Spinal cord (tissue), 10 donors: ENCODE measurements around the gene CWF19L1. TPM values are rescaled to one million over a fixed set of nuclear protein-coding genes. Genes with fewer than 3 reads are reported as not detected.
A peak's percentile ranks its signal among the peaks of the same experiment; 100 is the strongest.
"Not testable (repeated sequence)": the region's sequence is repeated elsewhere in the genome, so short reads cannot be mapped to it uniquely, and the experiment has no call there.

Experiments used
- DNase-seq, 6 donors: peaks; one replicate each; pipeline versions ENCODE4 v3.0.0 to v3.0.0-alpha.2; 2013 to 2015; ENCODE audit warnings: low spot score in 6 of 6, low read depth in 4 of 6
- H3K27ac ChIP-seq: one replicate; pipeline ENCODE4 v1.5.1; 2013; ENCODE audit warnings: low read depth, low read length, control low read depth
- H3K27me3 ChIP-seq: one replicate; pipeline ENCODE4 v1.6.1; 2013; ENCODE audit warnings: low read length; ENCODE audit not compliant: control insufficient read depth, insufficient read depth
- H3K36me3 ChIP-seq: one replicate; pipeline ENCODE4 v1.6.1; 2013; ENCODE audit warnings: low read length; ENCODE audit not compliant: control insufficient read depth, insufficient read depth
- H3K4me1 ChIP-seq: one replicate; pipeline ENCODE4 v1.6.1; 2013; ENCODE audit warnings: low read length; ENCODE audit not compliant: control insufficient read depth, insufficient read depth
- H3K4me3 ChIP-seq: one replicate; pipeline ENCODE4 v1.5.1; 2013; ENCODE audit warnings: low read depth, low read length, control low read depth
- H3K9me3 ChIP-seq: one replicate; pipeline ENCODE4 v1.6.1; 2013; ENCODE audit warnings: low read length; ENCODE audit not compliant: control insufficient read depth, insufficient read depth
- WGBS: methylation state at CpG from one replicate; pipeline ENCODE4 v1.1.5; 2013; ENCODE audit warnings: missing lambda C conversion rate; ENCODE audit not compliant: insufficient coverage; 5-methylcytosine and 5-hydroxymethylcytosine counted together
- polyA plus RNA-seq, 2 donors: library from polyadenylated mRNA; unstranded; fragments of 120-200 nt; gene quantifications; one replicate each; pipeline ENCODE4 v1.2.1, GENCODE V29; 2013; ENCODE audit not compliant: insufficient read length in 2 of 2
- total RNA-seq, 2 donors: library from RNA; depleted of rRNA in 1 of 2; stranded (reverse); fragments of 120-200 nt in 1 of 2; fragments of >200 nt in 1 of 2; gene quantifications; one replicate each; pipeline versions ENCODE4 v1.2.3 to v1.2.4, GENCODE V29; 2013 to 2014
- donor health status: healthy.

The CWF19L1 gene
- total and polyA plus RNA-seq, 4 donors = 21.5 to 32.1 (median 27.8) TPM

DNA sequence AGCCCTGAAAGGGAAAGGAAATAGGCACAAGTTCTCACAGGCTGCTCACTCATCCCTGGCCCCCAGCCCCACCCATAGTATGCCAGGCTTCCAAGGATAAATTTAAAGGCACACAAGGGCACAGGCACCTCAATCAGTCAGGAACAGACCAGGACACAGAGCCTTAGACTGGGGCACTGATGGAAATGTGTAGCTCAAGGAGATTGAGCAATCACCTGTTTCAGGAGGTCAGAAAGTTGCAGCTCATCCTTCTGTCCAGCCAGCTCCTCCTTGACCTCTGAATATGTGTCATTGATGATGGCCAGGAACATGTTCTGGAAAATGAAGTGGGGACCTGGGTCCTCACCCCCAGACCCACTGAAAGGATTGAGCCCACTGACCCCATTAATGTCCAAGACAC, 25.6 kb upstream of the CWF19L1 start:
- no peaks in the 10 kb centered on the region for H3K9me3 ChIP-seq
- no peak for DNase-seq
- H3K27me3 ChIP-seq = peaks cover 9% of the 10 kb centered on the region
- no peaks in the 10 kb centered on the region for H3K36me3 ChIP-seq
- H3K27ac ChIP-seq = no peak overlapping the region
- peaks cover 3% of the 10 kb centered on the region for H3K4me1 ChIP-seq
- no peak overlapping the region for H3K4me3 ChIP-seq

DNA sequence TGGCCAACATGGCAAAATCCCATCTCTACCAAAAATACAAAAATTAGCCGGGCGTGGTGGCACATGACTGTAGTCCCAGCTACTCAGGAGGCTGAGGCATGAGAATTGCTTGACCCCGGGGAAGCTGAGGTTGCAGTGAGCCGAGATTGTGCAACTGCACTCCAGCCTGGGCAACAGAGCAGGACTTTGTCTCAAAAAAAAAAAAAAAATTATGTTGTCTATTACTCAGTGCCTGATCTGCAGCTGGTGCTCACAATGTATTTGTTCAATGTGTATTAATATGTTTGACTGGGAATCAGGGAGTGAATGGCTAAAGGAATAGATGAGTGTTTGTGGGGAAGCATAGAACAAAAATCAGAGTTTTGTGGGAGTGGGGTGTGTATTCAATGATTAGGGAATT, 24.9 kb upstream of the CWF19L1 start:
- not testable (repeated sequence) for H3K27ac ChIP-seq, H3K36me3 ChIP-seq, H3K9me3 ChIP-seq, H3K4me3 ChIP-seq, H3K4me1 ChIP-seq, H3K27me3 ChIP-seq, DNase-seq
- WGBS = 69% methylated on average over 4 of the region's 4 CpGs

DNA sequence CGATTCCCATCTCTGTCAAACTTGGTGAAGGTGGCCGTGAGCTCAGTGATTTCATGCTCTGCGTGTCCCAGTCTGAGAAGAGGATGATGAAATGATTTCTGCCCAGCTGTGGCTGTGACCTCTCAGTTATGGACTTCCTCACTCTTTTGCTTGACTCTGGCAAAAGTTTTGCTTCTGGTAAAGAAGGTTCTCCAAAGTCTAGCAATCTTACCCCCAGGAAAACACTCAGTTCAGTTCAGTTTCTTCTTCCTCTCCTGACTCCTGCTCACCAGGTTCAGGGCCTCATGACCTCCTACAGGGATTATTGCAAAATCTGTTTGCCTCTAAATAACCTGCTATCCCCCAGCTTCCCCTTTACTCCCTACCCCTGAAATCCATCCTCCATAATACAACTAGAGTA, 23.9 kb upstream of the CWF19L1 start:
- no peaks in the 10 kb centered on the region for H3K9me3 ChIP-seq
- H3K4me3 ChIP-seq = no peak overlapping the region
- DNase-seq = no peak
- H3K36me3 ChIP-seq = no peaks in the 10 kb centered on the region
- H3K27me3 ChIP-seq = no peaks in the 10 kb centered on the region
- peaks cover 8% of the 10 kb centered on the region for H3K4me1 ChIP-seq
- no CpG with 5 or more reads among the region's 3 CpGs for WGBS
- no peak overlapping the region for H3K27ac ChIP-seq

DNA sequence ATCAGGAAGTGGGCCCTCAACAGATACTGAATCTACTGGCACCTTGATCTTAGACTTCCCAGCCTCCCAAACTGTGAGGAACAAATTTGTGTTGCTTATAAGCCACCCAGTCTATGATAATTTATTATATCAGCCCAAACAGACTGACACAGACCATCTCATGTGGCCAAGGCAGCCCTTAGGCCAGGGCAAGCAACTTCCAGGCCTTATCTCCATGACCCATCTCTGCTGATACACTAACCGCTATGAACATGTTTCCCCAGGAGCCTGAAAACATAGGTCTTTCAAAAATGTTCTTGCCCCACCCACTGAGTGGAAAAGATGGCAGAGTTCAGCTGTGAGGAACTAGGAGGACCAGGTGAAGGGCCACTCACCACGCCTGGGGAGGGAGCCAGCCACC, 22.2 kb upstream of the CWF19L1 start:
- DNase-seq = no peak
- Histone ChIP-seq H3K27ac (no peak overlapping the region), H3K4me1 (peaks cover 19% of the 10 kb centered on the region), H3K4me3 (no peak overlapping the region), H3K36me3 (no peaks in the 10 kb centered on the region), H3K9me3 (no peaks in the 10 kb centered on the region), H3K27me3 (no peaks in the 10 kb centered on the region)
- WGBS = 100% methylated on average over 1 of the region's 2 CpGs

DNA sequence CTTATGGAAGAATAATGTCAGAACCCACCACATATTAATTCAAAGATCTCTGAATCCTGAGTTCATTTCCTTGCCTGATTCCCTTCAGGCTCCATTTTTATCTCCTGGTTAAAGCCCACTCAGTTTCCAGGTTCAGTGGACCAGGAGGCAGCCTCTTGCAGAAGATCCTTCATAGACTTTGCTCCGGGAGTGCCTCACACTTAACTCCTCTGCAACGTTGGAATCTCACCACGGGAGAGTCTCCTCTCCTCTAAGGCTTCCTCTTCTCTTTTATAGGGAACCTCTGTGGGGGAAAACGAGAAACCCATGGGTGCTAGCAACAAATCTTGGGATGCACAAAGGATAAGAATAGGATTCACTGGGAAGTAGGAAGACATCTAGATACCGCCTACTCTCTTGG, 20.8 kb upstream of the CWF19L1 start:
- H3K4me1 ChIP-seq = peaks cover 22% of the 10 kb centered on the region
- H3K36me3 ChIP-seq = peaks cover 3% of the 10 kb centered on the region
- 79% methylated on average over 2 of the region's 5 CpGs for WGBS
- H3K9me3 ChIP-seq = no peaks in the 10 kb centered on the region
- no peak for DNase-seq
- H3K27ac ChIP-seq = no peak overlapping the region
- no peaks in the 10 kb centered on the region for H3K27me3 ChIP-seq
- H3K4me3 ChIP-seq = no peak overlapping the region

DNA sequence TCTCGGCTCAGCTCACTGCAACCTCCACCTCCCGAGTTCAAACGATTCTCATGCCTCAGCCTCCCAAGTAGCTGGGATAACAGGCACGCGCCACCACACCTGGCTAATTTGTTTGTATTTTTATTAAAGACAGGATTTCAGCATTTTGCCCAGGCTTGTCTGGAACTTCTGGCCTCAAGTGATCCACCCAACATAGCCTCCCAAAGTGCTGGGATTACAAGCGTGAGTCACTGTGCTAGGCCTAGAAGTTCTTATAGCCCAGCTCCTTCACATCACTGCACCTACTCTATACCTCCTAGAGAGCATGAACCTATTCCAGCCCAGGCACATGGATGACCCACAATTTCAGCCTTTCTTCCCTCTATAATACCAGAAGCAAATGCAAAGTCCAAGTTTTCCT, 20.3 kb upstream of the CWF19L1 start:
- no peaks in the 10 kb centered on the region for H3K9me3 ChIP-seq
- peaks cover 21% of the 10 kb centered on the region for H3K4me1 ChIP-seq
- 100% methylated on average over 4 of the region's 6 CpGs for WGBS
- no peak overlapping the region for H3K4me3 ChIP-seq
- no peaks in the 10 kb centered on the region for H3K27me3 ChIP-seq
- DNase-seq = no peak
- H3K36me3 ChIP-seq = peaks cover 4% of the 10 kb centered on the region
- H3K27ac ChIP-seq = no peak overlapping the region

DNA sequence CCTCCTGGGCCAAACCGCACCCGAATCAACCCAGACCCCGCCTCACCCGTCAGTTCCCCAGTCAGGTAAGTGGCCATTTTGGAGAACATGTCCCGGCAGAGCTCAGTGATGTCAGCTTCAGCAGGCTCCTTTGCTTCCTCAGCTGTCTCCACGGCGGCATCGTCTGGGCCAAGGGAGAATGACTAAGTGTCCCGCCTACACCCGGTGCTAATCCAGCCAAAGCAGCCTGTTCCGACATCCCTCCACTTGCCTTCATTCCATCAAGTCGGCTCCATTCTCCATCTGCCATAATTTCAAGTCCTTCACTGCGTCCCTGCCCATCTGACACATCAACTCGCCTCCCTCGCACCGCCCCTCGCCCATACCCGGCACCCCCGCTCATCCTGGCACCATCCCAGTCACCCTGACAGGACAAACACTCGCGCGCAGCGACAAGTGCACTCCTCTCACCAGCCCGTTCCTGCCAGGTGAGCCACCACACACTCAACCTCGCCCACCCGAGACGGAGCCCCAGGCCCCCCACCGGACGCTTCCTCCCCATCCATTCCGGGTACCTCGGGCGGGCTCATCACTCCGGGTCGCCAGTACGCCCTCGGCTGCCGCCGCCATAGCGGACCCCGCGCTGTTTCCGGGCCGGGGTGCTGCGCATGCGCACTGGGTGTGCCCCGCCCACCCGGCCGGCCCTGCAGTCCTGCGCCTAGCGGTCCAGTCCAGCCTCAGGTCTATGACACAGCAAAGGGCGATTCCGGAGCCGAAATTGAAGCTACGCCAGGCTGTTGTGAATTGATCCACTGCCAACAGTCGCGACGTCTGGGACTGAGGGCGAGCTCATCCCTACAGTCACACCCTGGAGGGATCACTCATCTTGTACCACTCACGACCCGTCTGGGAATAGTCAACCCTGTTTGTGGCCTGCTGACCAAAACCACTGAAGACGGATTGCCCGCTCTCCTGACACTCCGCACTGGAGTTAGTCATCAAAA, 18.9 kb upstream of the CWF19L1 start, which contains the start of gene BLOC1S2:
Gene BLOC1S2, minus strand, starts transcription at position 630 of the 983 bp plus-strand sequence. Its CDS starts 21 bp downstream, at position 609.
- H3K9me3 ChIP-seq = no peaks in the 10 kb centered on the region
- H3K4me3 ChIP-seq = peak within 1 kb of the TSS; percentile 96
- peaks cover 4% of the 10 kb centered on the region for H3K36me3 ChIP-seq
- H3K27me3 ChIP-seq = no peaks in the 10 kb centered on the region
- peak; percentile 71 to 95 (median 82) for DNase-seq
- H3K27ac ChIP-seq = peak within 1 kb of the TSS; percentile 93
- 3% methylated on average over 63 of the region's 63 CpGs for WGBS
- H3K4me1 ChIP-seq = peaks cover 21% of the 10 kb centered on the region

DNA sequence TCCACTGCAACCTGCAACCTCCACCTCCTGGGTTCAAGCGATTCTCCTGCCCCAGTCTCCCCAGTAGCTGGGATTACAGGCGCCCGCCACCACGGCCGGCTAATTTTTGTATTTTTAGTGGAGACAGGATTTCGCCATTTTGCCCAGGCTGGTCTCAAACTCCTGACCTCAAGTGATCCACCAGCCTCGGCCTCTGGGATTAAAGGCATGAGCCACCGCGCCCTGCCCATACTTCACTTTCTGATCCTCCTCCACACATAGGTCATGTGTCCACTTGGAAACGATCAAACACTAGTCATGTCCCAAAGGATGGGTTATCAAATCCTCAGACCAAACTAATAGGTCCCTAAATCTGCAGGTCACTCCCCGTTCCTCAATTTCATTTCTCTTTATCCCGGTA, 17.9 kb upstream of the CWF19L1 start:
- Histone ChIP-seq H3K4me3 (peak overlapping the region; percentile 96), H3K27ac (peak overlapping the region; percentile 93), H3K4me1 (peaks cover 21% of the 10 kb centered on the region)
- H3K9me3 ChIP-seq, H3K36me3 ChIP-seq, H3K27me3 ChIP-seq, DNase-seq: not testable (repeated sequence)
- WGBS = 83% methylated on average over 8 of the region's 12 CpGs

DNA sequence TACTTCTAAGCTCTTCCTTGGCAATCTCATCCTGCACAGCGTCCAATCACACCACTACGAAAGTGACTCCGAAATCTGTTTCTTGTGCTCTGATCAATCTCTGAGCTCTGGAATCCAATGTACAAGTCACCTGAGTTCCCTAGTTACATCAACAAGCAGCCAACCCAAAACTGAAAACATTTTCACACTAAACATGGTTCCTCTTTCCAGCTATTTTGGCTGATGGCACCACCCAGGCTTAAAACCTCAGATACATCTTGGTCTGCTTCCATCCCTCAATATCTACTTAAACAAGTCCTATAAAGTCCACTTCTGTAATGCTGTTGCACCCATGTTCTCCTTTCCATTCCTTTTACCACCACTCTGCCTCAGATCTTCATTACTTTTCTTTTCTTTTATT, 15.5 kb upstream of the CWF19L1 start:
- Histone ChIP-seq H3K4me3 (no peak overlapping the region), H3K4me1 (peaks cover 21% of the 10 kb centered on the region), H3K27ac (no peak overlapping the region), H3K36me3 (peaks cover 14% of the 10 kb centered on the region), H3K27me3 (no peaks in the 10 kb centered on the region), H3K9me3 (no peaks in the 10 kb centered on the region)
- no peak for DNase-seq
- WGBS = 95% methylated on average over 3 of the region's 3 CpGs

DNA sequence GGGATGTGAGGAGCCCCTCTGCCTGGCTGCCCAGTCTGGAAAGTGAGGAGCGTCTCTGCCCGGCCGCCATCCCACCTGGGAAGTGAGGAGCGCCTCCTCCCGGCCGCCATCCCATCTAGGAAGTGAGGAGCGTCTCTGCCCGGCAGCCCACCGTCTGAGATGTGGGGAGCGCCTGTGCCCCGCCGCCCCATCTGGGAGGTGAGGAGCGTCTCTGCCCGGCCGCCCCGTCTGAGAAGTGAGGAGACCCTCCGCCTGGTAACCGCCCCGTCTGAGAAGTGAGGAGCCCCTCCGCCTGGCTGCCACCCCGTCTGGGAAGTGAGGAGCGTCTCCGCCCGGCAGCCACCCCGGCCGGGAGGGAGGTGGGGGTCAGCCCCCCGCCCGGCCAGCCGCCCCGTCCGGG, 9.5 kb upstream of the CWF19L1 start:
- H3K36me3 ChIP-seq = peaks cover 20% of the 10 kb centered on the region
- not testable (repeated sequence) for H3K4me3 ChIP-seq, H3K27ac ChIP-seq, H3K4me1 ChIP-seq, H3K27me3 ChIP-seq, DNase-seq, H3K9me3 ChIP-seq
- WGBS = 97% methylated on average over 7 of the region's 31 CpGs
